ENCODE data around the gene SFRP5. TPM values are rescaled to one million over a fixed set of nuclear protein-coding genes. Genes with fewer than 3 reads are reported as not detected.

The SFRP5 gene
- total RNA-seq, 5 donors from 2014 or later (not counting 1 experiment from before 2014, with no cell fraction given) = 0.76 to 3.1 (median 2.2) TPM

Other genes with a start within 250 kb of the SFRP5 start
- under 1 TPM in 1 of 5 donors, not detected in 4; 0.35 TPM for gene ANKRD2, start 199.2 kb downstream of the SFRP5 start, total RNA-seq
- gene HOGA1, start 187.6 kb downstream of the SFRP5 start, total RNA-seq = under 1 TPM in 1 of 5 donors, not detected in 4; 0.18 TPM
- not detected for gene C10orf62, start 182.3 kb downstream of the SFRP5 start, total RNA-seq
- gene MORN4, start 138.5 kb downstream of the SFRP5 start, total RNA-seq = 1 to 10 TPM in 4 of 5 donors, under 1 TPM in 1; 0.84 to 4.4 (median 1.5) TPM
- 10 to 100 TPM in 4 of 5 donors, 1 to 10 TPM in 1; 9.0 to 23.1 (median 11.0) TPM for gene PI4K2A, start 131.3 kb downstream of the SFRP5 start, total RNA-seq
- 10 to 100 TPM in 1 of 5 donors, 1 to 10 TPM in 4; 2.4 to 10.0 (median 3.6) TPM for gene AVPI1, start 84.8 kb downstream of the SFRP5 start, total RNA-seq
- gene MARVELD1, start 58.3 kb downstream of the SFRP5 start, total RNA-seq = 1 to 10 TPM; 1.3 to 2.4 (median 1.5) TPM
- 10 to 100 TPM; 57.6 to 68.0 (median 60.0) TPM for gene ZFYVE27, start 34.9 kb downstream of the SFRP5 start, total RNA-seq
- 10 to 100 TPM in 4 of 5 donors, 1 to 10 TPM in 1; 9.4 to 16.7 (median 12.2) TPM for gene GOLGA7B, start 77.8 kb upstream of the SFRP5 start, total RNA-seq